ENCODE data around the gene GTF2F1. TPM values are rescaled to one million over a fixed set of nuclear protein-coding genes. Genes with fewer than 3 reads are reported as not detected.
"Not testable (repeated sequence)": the region's sequence is repeated elsewhere in the genome, so short reads cannot be mapped to it uniquely, and the experiment has no call there.

Gene GTF2F1
- polyA plus RNA-seq, 1 of the 3 experiments (the other 2 are of a cell fraction): 104 TPM

- Histone ChIP-seq H3K4me2 (no peak overlapping the region), H3K9ac (no peak overlapping the region), H4K20me1 (ENCODE audit: insufficient read depth) (no peaks in the 10 kb centered on the region), H3K36me3 (replicated peaks in 1 of 2; ENCODE audit: control insufficient read depth in 1 of 2, insufficient read depth in 2 of 2, low read length in 1 of 2) (no peaks in the 10 kb centered on the region), H3K9me3 (no peaks in the 10 kb centered on the region), H3F3A (replicated peaks; ENCODE audit: insufficient read depth) (peaks cover 6% of the 10 kb centered on the region), H3K79me2 (ENCODE audit: insufficient read depth) (no peaks in the 10 kb centered on the region), H3K9me2 (no peaks in the 10 kb centered on the region), H3K27ac (ENCODE audit: low read depth in 2 of 2, low read length in 1 of 2) (no peak overlapping the region), H3K4me3 (ENCODE audit: low read depth in 2 of 2, low read length in 1 of 2) (no peak overlapping the region), H2AFZ (ENCODE audit: low read depth) (no peak overlapping the region), H3K27me3 (ENCODE audit: insufficient read depth) (no peaks in the 10 kb centered on the region), H3K4me1 (ENCODE audit: control insufficient read depth in 1 of 2, insufficient read depth in 2 of 2, low read depth in 1 of 2, low read length in 1 of 2) (peaks cover 4 to 6% of the 10 kb centered on the region in 2 experiments; a peak in 2 of 4 replicates)
- CTCF ChIA-PET: interaction anchor here (1.6 kb wide), 1 partner anchor 12 kb away, joined by 5 read pairs; no protein-coding TSS in a partner anchor
- WGBS (ENCODE audit: low lambda C conversion rate): 43% methylated on average over 15 of the region's 20 CpGs
- TF ChIP-seq RAD21 (IDR thresholded peaks at IDR 0.05; ENCODE audit: low read length) (no peak), TAF1 (IDR thresholded peaks at IDR 0.05; ENCODE audit: borderline replicate concordance, low read depth, low read length) (no peak), USF2 (IDR thresholded peaks at IDR 0.05; ENCODE audit: borderline replicate concordance, low read depth, low read length) (no peak), MXI1 (IDR thresholded peaks at IDR 0.05; ENCODE audit: low read depth, low read length) (no peak)
- TF ChIP-seq, protein P1, sequence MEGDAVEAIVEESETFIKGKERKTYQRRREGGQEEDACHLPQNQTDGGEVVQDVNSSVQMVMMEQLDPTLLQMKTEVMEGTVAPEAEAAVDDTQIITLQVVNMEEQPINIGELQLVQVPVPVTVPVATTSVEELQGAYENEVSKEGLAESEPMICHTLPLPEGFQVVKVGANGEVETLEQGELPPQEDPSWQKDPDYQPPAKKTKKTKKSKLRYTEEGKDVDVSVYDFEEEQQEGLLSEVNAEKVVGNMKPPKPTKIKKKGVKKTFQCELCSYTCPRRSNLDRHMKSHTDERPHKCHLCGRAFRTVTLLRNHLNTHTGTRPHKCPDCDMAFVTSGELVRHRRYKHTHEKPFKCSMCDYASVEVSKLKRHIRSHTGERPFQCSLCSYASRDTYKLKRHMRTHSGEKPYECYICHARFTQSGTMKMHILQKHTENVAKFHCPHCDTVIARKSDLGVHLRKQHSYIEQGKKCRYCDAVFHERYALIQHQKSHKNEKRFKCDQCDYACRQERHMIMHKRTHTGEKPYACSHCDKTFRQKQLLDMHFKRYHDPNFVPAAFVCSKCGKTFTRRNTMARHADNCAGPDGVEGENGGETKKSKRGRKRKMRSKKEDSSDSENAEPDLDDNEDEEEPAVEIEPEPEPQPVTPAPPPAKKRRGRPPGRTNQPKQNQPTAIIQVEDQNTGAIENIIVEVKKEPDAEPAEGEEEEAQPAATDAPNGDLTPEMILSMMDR (IDR thresholded peaks at IDR 0.05): no peak
- POLR2A ChIA-PET: no interaction called here
- DNase-seq: no peak
Measured at GRCh38 chr19:6429419-6430221, 36.7 kb upstream of the GTF2F1 start.

- H2AFZ ChIP-seq (ENCODE audit: low read depth); H3K9ac ChIP-seq; POLR2A ChIA-PET; CTCF ChIA-PET; H3K9me2 ChIP-seq; H3K27ac ChIP-seq (ENCODE audit: low read depth in 2 of 2, low read length in 1 of 2); DNase-seq; H3F3A ChIP-seq (replicated peaks; ENCODE audit: insufficient read depth); H3K4me1 ChIP-seq (ENCODE audit: control insufficient read depth in 1 of 2, insufficient read depth in 2 of 2, low read depth in 1 of 2, low read length in 1 of 2); H3K4me2 ChIP-seq; H3K27me3 ChIP-seq (ENCODE audit: insufficient read depth); H3K9me3 ChIP-seq; H3K4me3 ChIP-seq (ENCODE audit: low read depth in 2 of 2, low read length in 1 of 2); H3K79me2 ChIP-seq (ENCODE audit: insufficient read depth); H3K36me3 ChIP-seq (replicated peaks in 1 of 2; ENCODE audit: control insufficient read depth in 1 of 2, insufficient read depth in 2 of 2, low read length in 1 of 2); H4K20me1 ChIP-seq (ENCODE audit: insufficient read depth): not testable (repeated sequence)
- WGBS (ENCODE audit: low lambda C conversion rate): 65% methylated on average over 2 of the region's 2 CpGs
Measured at GRCh38 chr19:6428692-6429418, 35.9 kb upstream of the GTF2F1 start.
